ENCODE data around the gene BOLA1. TPM values are rescaled to one million over a fixed set of nuclear protein-coding genes. Genes with fewer than 3 reads are reported as not detected.
A peak's percentile ranks its signal among the peaks of the same experiment; 100 is the strongest.
"Not testable (repeated sequence)": the region's sequence is repeated elsewhere in the genome, so short reads cannot be mapped to it uniquely, and the experiment has no call there.

Gene BOLA1, protein sequence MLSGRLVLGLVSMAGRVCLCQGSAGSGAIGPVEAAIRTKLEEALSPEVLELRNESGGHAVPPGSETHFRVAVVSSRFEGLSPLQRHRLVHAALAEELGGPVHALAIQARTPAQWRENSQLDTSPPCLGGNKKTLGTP
- 10 to 100 TPM in 3 of 4 donors, 1 to 10 TPM in 1; 7.4 to 61.0 (median 31.5) TPM for total RNA-seq

DNA sequence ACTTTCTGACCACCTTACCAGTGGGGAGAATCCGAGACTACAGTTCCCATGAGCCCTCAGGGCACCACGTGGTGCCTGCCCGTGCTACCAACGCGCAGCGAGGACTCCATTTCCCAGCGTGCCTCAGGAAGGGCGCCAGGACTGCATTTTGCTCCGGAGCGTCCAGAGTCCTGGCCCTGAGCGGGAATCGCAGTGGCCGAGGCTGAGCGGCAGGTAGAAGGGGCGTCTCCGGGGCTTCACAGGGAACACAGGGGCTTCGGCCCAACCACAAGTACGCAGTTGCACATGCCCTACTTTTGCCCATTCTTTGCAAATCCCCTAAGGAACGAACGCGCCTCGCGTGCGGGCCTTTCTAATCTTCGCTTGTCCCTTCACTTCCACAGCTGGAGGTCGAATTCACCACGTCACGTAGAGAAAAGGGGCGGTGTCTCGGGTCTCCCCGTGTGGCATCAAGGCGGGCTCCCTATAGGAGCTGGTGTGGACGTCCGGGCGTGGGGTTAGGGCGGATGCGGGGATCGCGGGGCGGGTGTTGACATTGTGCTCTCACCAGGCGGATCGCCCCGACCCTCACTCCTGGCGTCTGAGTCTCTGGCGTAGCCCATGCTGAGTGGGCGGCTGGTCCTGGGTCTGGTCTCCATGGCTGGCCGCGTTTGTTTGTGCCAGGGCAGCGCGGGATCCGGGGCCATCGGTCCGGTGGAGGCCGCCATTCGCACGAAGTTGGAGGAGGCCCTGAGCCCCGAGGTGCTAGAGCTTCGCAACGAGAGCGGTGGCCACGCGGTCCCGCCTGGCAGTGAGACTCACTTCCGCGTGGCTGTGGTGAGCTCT lies at the start of gene BOLA1:
BOLA1 (plus strand) TSS at position 109 of the 825 bp plus-strand sequence; CDS start at position 601, 492 bp downstream.
- in situ Hi-C loops (cut with MboI; ENCODE audit: low pct_ligation_motif_present in 1 of 4, low pct_unique_long_range_greater_than_20kb in 1 of 4, low sequenced_read_pairs in 3 of 4): no loop called here
- Histone ChIP-seq H3K4me1 (peaks cover 3 to 9% (median 7%) of the 10 kb centered on the region in 4 donors), H3K9me3 (no peaks in the 10 kb centered on the region), H3K4me3 (peak within 1 kb of the TSS; percentile 42 to 73 (median 46)), H3K27ac (peak within 1 kb of the TSS; percentile 87 to 91 (median 89)), H3K27me3 (no peaks in the 10 kb centered on the region), H3K36me3 (no peaks in the 10 kb centered on the region)
- TF ChIP-seq, protein P1, sequence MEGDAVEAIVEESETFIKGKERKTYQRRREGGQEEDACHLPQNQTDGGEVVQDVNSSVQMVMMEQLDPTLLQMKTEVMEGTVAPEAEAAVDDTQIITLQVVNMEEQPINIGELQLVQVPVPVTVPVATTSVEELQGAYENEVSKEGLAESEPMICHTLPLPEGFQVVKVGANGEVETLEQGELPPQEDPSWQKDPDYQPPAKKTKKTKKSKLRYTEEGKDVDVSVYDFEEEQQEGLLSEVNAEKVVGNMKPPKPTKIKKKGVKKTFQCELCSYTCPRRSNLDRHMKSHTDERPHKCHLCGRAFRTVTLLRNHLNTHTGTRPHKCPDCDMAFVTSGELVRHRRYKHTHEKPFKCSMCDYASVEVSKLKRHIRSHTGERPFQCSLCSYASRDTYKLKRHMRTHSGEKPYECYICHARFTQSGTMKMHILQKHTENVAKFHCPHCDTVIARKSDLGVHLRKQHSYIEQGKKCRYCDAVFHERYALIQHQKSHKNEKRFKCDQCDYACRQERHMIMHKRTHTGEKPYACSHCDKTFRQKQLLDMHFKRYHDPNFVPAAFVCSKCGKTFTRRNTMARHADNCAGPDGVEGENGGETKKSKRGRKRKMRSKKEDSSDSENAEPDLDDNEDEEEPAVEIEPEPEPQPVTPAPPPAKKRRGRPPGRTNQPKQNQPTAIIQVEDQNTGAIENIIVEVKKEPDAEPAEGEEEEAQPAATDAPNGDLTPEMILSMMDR (IDR thresholded peaks at IDR 0.05): no peak
- peak; percentile 95 for TF ChIP-seq POLR2AphosphoS5 (IDR thresholded peaks at IDR 0.05)
- TF ChIP-seq POLR2A (IDR thresholded peaks at IDR 0.05): peak; percentile 84
- no peak for TF ChIP-seq EP300 (IDR thresholded peaks at IDR 0.05; ENCODE audit: low read depth)
- peak; percentile 94 for DNase-seq
- intact Hi-C loops (cut with DNase I; ENCODE audit: low total_unique reads): no loop called here
- WGBS, 2 donors (ENCODE audit: low coverage in 1 of 2): 12% methylated on average over 51 of the region's 65 CpGs; no CpG with 5 or more reads in 1 of the 2 donors

GRCh38 chr1:149849947-149850360 lies 49.4 kb upstream of the BOLA1 start:
- WGBS, 2 donors (ENCODE audit: low coverage in 1 of 2): 3 to 5% methylated on average over 5 of the region's 9 CpGs
- in situ Hi-C loops (cut with MboI; ENCODE audit: low pct_ligation_motif_present in 1 of 4, low pct_unique_long_range_greater_than_20kb in 1 of 4, low sequenced_read_pairs in 3 of 4): no loop called here

GRCh38 chr1:149850732-149851345 lies 48.5 kb upstream of the BOLA1 start:
- in situ Hi-C loops (cut with MboI; ENCODE audit: low pct_ligation_motif_present in 1 of 4, low pct_unique_long_range_greater_than_20kb in 1 of 4, low sequenced_read_pairs in 3 of 4); DNase-seq; H3K9me3 ChIP-seq; H3K36me3 ChIP-seq; H3K27me3 ChIP-seq; H3K27ac ChIP-seq; intact Hi-C loops (cut with DNase I; ENCODE audit: low total_unique reads); H3K4me3 ChIP-seq: not testable (repeated sequence)
- peaks cover 0 to 30% (median 20%) of the 10 kb centered on the region in 4 donors for H3K4me1 ChIP-seq
- no CpG with 5 or more reads among the region's 62 CpGs for WGBS, 2 donors (ENCODE audit: low coverage in 1 of 2)

More at GRCh38 chr1:149849947-149850360, 49.4 kb upstream of the BOLA1 start:
- Histone ChIP-seq H3K4me1 (peaks cover 7 to 39% (median 26%) of the 10 kb centered on the region in 4 donors), H3K4me3 (peak overlapping the region; percentile 5 to 62 (median 40)), H3K36me3 (no peaks in the 10 kb centered on the region), H3K27ac (peak overlapping the region; percentile 80 to 91 (median 88)), H3K27me3 (no peaks in the 10 kb centered on the region), H3K9me3 (no peaks in the 10 kb centered on the region)
- DNase-seq: no peak
- intact Hi-C loops (cut with DNase I; ENCODE audit: low total_unique reads): no loop called here
- TF ChIP-seq POLR2A (IDR thresholded peaks at IDR 0.05) (peak; percentile 47), POLR2AphosphoS5 (IDR thresholded peaks at IDR 0.05) (peak in 2 of 3 donors; percentile 8 to 19)
- TF ChIP-seq, protein P1 (IDR thresholded peaks at IDR 0.05): no peak

DNA sequence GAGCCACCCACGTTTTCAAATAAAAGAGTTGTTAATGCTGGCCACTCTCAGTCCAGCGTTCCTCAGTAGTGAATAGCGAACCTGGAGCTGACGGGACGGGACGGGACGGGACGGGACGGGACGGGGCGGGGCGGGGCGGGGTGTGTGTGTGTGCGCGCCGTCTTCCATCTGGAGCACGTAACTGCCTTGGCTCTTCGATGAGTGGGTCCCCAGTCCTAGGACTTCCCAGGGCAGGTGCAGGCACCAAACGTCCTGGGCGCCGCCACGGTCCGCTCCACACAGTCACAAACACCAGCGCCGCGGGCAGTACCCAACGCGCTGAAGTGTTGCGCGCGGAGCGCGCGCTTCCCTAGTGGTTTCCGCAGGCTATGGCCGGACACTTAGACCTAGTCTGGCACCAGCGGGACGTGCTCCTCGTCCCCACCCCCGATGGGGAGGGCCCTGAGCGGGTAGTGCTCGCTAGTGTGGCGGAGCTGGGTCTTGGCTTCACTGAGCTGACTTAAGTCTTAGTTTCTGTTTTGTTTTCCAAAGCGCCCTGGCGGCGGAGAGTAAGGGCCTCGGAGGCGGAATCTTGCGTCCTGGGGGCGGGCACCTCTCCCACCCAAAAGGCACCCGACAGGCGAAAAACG lies 47.7 kb upstream of the BOLA1 start:
- in situ Hi-C loops (cut with MboI; ENCODE audit: low pct_ligation_motif_present in 1 of 4, low pct_unique_long_range_greater_than_20kb in 1 of 4, low sequenced_read_pairs in 3 of 4); intact Hi-C loops (cut with DNase I; ENCODE audit: low total_unique reads); DNase-seq; H3K36me3 ChIP-seq; H3K27me3 ChIP-seq; H3K9me3 ChIP-seq; H3K4me3 ChIP-seq; H3K27ac ChIP-seq: not testable (repeated sequence)
- H3K4me1 ChIP-seq: peaks cover 0 to 29% (median 19%) of the 10 kb centered on the region in 4 donors
- WGBS, 2 donors (ENCODE audit: low coverage in 1 of 2): no CpG with 5 or more reads among the region's 53 CpGs

DNA sequence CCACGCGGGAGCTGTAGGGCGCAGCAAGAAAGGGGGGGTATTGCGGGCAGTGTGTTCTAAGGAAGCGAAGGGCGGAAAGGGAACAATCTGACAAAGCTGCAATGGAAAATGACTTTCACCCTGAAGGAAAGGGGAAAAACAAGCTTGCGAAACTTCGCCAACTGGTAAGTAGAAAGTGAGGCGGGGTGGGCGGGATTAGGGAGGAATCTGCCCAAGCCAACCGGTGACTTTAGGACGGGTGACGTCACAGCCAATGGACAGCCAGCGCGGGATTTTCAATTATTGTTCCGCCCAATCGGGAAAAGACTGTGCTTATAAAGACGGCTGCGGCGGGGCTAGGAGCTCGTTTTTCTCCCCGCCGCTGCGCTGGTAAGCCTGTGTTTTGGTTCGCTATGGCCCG lies 47.1 kb upstream of the BOLA1 start:
- DNase-seq; intact Hi-C loops (cut with DNase I; ENCODE audit: low total_unique reads); H3K4me3 ChIP-seq; H3K36me3 ChIP-seq; H3K9me3 ChIP-seq; H3K27ac ChIP-seq; in situ Hi-C loops (cut with MboI; ENCODE audit: low pct_ligation_motif_present in 1 of 4, low pct_unique_long_range_greater_than_20kb in 1 of 4, low sequenced_read_pairs in 3 of 4); H3K27me3 ChIP-seq: not testable (repeated sequence)
- WGBS, 2 donors (ENCODE audit: low coverage in 1 of 2): no CpG with 5 or more reads among the region's 26 CpGs
- peaks cover 0 to 28% (median 19%) of the 10 kb centered on the region in 4 donors for H3K4me1 ChIP-seq

DNA sequence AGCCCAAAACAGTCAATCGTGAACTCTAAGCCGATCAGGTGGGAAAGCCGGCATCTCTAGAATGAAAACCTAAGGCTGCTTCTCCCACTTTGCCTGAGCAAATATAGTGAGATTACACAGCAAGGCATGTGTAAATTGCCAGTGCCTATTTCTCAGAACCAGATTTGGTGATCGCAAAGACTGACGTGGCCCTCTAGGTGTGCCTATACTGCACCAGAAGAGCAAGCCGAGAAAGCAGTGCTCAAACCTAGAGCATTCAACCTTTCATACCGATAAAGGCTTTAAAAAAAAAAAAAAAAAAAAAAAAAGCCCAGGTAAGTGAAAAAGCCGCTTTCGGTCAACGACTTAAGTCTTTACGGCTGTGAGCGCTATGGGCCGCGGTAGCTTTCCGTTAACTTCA lies 39.1 kb upstream of the BOLA1 start:
- WGBS, 2 donors (ENCODE audit: low coverage in 1 of 2): no CpG with 5 or more reads among the region's 15 CpGs
- DNase-seq; H3K4me1 ChIP-seq; intact Hi-C loops (cut with DNase I; ENCODE audit: low total_unique reads); H3K4me3 ChIP-seq; H3K27ac ChIP-seq; H3K9me3 ChIP-seq; H3K27me3 ChIP-seq; in situ Hi-C loops (cut with MboI; ENCODE audit: low pct_ligation_motif_present in 1 of 4, low pct_unique_long_range_greater_than_20kb in 1 of 4, low sequenced_read_pairs in 3 of 4); H3K36me3 ChIP-seq: not testable (repeated sequence)

- DNase-seq; H3K9me3 ChIP-seq; H3K36me3 ChIP-seq; H3K27ac ChIP-seq; H3K27me3 ChIP-seq; intact Hi-C loops (cut with DNase I; ENCODE audit: low total_unique reads); H3K4me3 ChIP-seq; H3K4me1 ChIP-seq; in situ Hi-C loops (cut with MboI; ENCODE audit: low pct_ligation_motif_present in 1 of 4, low pct_unique_long_range_greater_than_20kb in 1 of 4, low sequenced_read_pairs in 3 of 4): not testable (repeated sequence)
- WGBS, 2 donors (ENCODE audit: low coverage in 1 of 2): no CpG with 5 or more reads among the region's 55 CpGs
These were observed 38.5 kb upstream of the BOLA1 start for GRCh38 chr1:149860684-149861496.
